Activated naive CD4-positive, alpha-beta T cell treated with anti-CD3 and anti-CD28 coated beads, Interleukin-2, amount 50 U/mL, for 72 hours (primary cell): ENCODE measurements around the gene MARCKS. TPM values are rescaled to one million over a fixed set of nuclear protein-coding genes. Genes with fewer than 3 reads are reported as not detected.

ENCODE experiments used
- ATAC-seq, 2 donors: fragments of 150-1000 bp; cut with Tn5 transposase; 2 replicates each; pipeline ENCODE4 v1.10.0; 2021; ENCODE audit warnings: mild to moderate bottlenecking in 2 of 2, moderate library complexity in 2 of 2
- DNase-seq, 2 donors: peaks; one replicate each; pipeline ENCODE4 v3.0.0; 2021 to 2022; ENCODE audit warnings: low spot score in 2 of 2
- H3K27ac Mint-ChIP-seq, 2 donors: one replicate each; pipeline ENCODE4 v1.8.0; 2022; ENCODE audit warnings: mild to moderate bottlenecking in 2 of 2, mixed read lengths in 2 of 2
- H3K36me3 Mint-ChIP-seq, 2 donors: one replicate each; pipeline ENCODE4 v1.8.0; 2022; ENCODE audit warnings: mixed read lengths in 2 of 2
- H3K9me3 Mint-ChIP-seq, 2 donors: one replicate each; pipeline ENCODE4 v1.8.0; 2022; ENCODE audit warnings: mixed read lengths in 2 of 2
- total RNA-seq, 2 donors: library from RNA; stranded (reverse); gene quantifications; one replicate each; pipeline ENCODE4 v1.2.3, GENCODE V29; 2022

MARCKS gene
- total RNA-seq, 2 donors from 2014 or later, result 0.05 to 0.21 TPM

DNA sequence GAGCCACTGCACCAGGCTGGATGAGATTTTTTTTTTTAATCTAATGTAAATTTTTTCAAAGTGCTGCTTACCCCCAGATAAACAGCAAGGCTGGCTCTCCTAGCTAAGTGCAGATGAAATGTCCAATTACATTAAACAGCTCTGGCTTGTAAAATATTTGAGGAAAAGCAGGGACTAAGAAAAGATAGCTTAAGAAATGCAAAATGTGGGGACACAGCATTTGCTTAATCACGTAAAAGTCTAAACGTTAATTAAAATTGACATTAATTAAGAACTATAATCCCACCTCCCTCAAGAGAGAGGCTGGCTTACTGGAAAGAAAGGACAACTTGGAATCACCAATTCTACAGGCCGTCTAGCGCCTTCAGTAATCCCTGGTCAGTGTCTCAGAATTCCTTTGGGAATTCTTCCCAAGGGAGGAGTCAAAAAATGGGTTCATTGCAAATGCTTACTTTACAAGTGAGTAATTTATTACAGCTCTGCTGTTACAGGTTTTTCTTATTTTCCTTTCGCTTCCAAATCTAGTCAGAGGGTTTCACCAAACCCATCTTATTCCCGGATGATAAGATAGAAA lies 13.6 kb upstream of the MARCKS start:
- no peak for ATAC-seq

DNA sequence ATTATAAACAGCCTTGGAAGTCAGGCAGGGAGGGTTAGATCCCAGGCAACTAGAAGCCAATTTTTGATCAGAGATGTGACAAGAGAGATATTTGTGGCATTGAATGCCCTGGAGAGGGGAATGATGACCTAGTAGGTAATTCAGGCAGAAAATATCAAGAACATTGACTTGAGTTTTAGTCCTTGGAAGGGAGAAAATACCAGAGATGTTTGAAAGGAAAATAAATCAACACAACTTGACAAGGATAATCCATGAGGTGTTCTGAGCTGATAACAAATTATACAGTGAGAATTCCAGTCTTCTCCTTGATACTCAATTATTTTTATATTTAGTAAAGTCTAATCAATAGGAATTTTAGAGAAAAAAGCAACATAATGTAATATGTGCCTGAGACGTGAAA lies 10.6 kb upstream of the MARCKS start:
- DNase-seq, result no peak
- Mint-ChIP-seq H3K27ac (no peak overlapping the region), H3K9me3 (no peaks in the 10 kb centered on the region), H3K36me3 (no peaks in the 10 kb centered on the region)
- ATAC-seq, result no peak

More for the DNA sequence above, 13.6 kb upstream of the MARCKS start:
- no peaks in the 10 kb centered on the region for H3K9me3 Mint-ChIP-seq
- H3K36me3 Mint-ChIP-seq, result no peaks in the 10 kb centered on the region
- H3K27ac Mint-ChIP-seq, result no peak overlapping the region
- no peak for DNase-seq

DNA sequence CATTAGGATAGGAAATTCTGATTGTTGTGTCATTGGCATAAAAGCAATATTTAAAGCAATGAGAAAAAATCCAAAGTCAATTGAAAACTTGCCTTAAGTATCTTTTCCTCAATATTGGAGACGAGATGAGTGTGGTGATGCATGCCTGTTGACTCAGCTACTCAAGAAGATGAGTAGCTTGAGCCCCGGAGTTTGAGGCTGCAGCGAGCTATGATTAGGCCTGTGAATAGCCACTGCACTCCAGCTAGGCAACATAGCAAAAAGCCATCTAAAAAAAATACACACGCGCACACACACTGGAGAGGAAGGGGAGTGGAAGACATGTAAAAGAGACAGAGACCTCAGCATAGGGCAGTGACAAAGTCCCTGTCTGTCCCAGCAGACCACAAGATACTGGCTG lies 9.7 kb upstream of the MARCKS start:
- DNase-seq, result no peak
- H3K9me3 Mint-ChIP-seq, result no peaks in the 10 kb centered on the region

DNA sequence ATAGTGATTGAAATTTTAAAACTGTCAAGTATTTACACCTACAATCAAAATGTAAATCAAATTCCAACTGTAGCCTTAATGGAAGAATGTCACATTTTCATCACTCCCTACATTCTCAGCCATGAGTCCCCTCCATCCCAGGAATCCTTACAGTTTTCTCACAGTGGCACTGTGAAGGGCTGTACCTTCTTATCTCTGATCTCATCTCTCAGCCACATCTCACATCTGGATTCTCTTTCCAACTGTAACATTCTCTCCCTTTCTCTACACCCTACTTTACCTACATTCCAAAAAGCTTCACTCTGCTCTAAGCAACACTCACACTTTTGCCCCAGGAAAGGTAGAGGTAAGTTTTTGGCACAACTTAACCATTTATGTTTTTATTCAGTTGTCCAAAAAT lies 8.9 kb upstream of the MARCKS start:
- Mint-ChIP-seq H3K27ac (no peak overlapping the region), H3K9me3 (no peaks in the 10 kb centered on the region), H3K36me3 (peaks cover 0 to 11% of the 10 kb centered on the region in 2 donors)
- ATAC-seq (no peak), DNase-seq (no peak)

More for the DNA sequence above, 9.7 kb upstream of the MARCKS start:
- Mint-ChIP-seq H3K27ac (no peak overlapping the region), H3K36me3 (peaks cover 0 to 3% of the 10 kb centered on the region in 2 donors)
- no peak for ATAC-seq

DNA sequence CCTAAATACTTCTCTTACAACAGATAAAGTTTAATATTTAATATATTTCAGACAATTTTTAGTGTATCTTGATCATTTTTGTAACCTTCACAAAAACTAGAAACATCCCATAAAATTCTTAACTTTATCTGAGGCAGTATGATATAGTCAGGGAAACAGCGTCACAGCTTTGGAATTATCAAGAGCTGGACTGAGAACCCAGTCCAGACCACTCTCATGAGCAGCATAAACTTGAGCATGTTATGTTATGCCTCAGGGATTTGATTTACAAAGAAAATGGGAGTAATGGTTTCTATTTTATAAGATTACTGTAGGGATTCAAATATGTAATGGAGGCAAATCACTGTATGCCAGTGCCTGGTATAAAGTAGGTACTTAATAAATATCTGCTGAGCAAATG lies 8.3 kb upstream of the MARCKS start:
- Mint-ChIP-seq H3K27ac (no peak overlapping the region), H3K36me3 (peaks cover 0 to 14% of the 10 kb centered on the region in 2 donors), H3K9me3 (no peaks in the 10 kb centered on the region)
- DNase-seq, result no peak
- no peak for ATAC-seq

DNA sequence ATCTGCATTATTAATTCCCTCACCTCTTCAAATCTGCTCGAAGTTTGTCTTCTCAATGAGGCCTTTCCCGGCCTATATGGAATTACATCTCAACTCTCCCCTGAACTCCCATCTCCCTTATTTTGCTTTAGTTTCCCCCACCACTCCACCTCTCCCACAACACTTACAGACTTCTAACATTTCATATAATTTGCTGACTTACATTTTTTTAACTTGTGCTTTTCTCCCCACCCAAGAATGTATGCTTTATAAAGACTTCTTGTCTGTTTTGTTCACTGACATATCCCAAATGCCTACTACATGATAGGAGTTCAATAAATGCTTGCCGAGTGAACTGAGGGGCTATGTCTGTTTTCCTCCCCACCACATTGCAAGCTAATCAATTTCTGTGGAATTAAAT lies 3.9 kb upstream of the MARCKS start:
- Mint-ChIP-seq H3K36me3 (peaks cover 0 to 22% of the 10 kb centered on the region in 2 donors), H3K27ac (no peak overlapping the region), H3K9me3 (no peaks in the 10 kb centered on the region)
- no peak for ATAC-seq
- no peak for DNase-seq

DNA sequence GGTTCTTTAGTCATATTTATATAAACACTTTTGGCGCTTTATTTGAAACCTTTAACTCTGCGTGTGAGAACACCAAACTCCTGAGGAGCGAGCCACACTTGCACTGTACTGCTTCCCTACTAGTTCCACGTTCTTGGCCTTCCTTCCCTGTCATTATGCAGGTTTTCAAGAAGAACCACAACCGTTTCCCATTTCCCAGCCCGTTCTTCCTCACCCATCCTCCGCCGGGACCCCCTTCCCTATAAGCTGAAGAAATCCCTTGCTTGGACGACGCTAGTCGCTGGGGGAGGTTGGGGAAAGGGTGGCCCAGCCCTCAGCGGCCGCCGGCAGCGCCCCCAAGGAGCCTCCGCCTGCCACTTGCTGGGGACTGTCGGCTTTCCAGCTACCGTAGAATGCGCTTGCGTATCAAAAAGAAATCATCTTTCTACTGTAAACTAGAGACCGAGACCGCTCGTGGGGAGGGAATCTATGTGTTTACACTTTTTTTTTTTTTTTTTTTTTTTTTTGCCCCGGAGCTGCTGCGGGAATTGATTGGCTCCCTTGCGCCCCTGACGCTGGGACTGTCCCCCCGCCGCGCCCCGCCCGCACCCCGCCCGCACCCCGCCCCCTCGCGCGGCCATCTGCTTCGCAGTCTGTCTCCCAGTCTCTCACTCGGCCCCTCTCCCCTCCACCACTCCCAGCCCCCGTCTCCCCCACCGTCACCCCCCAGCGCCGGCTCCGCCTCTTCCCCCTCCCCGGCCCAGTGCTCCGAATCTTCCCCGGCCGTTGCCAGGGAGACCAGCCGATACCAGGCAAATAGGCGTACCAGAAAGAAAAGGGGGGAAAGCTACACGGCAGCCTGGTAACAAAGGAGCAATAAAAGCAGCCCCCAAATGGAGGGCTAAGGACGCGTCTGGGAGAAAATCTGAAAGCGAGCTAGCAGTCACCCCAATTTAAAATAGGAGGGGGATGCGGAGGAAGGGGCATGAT lies 2.3 kb upstream of the MARCKS start:
- no peak overlapping the region for H3K27ac Mint-ChIP-seq
- no peak for ATAC-seq

DNA sequence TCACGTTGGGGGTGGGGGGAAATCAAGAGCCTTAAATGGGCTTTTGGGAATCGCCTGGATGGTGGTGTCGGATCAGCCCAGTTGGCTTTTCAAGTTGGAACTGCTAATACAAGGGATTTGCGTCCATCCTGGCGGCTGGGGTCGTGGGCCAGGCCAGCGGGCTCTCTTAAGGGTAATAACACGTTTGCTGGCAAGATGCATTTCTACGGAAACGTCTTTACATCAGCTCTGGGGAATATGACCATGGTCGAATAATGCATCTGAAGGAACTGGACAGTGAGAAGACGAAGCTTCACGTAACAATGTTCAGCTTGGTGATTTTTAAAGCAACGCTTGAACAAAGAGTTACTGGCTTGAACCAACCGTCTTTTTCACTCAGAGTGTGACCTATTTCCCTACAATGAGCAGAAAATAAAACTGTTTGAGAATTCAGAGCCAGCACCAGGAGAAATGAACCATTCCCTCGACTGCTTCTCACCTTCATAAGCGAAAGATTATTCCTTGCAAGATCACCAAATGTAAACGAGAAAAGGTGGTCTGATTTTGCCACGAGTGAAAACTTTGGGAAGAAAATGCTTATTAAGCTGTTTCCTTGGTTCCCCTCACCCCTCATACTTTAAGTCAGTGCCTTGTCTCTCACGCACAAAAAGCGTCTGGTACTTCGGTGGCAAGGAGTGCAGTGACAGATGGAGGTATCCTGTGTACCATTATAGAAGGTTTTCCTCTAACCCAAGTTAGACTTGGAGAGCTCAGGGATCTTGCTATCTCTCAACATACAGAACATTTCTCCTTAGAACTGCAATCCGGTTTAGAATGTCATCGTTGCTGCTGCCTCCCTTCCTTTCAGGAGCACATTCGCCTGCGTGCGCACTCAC lies 1.4 kb upstream of the MARCKS start:
- Mint-ChIP-seq H3K9me3 (no peaks in the 10 kb centered on the region), H3K27ac (no peak overlapping the region), H3K36me3 (peaks cover 4 to 29% of the 10 kb centered on the region in 2 donors)
- no peak for ATAC-seq
- peak in 1 of 2 donors; percentile 4 for DNase-seq

More for the DNA sequence above, 2.3 kb upstream of the MARCKS start:
- H3K9me3 Mint-ChIP-seq, result no peaks in the 10 kb centered on the region
- peaks cover 0 to 25% of the 10 kb centered on the region in 2 donors for H3K36me3 Mint-ChIP-seq
- peak in 1 of 2 donors; percentile 7 for DNase-seq

DNA sequence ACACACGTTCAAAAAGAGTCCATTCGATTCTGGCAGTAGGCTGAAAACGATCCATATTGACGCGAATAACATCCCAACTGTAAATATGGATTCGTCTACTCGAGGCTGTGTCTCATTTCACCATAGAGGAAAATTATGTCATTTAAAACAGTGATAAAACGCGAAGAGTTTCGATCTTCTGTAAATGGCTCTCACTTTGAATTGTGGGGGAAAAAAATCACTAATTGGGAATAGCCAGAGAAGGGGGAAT lies 845 bp upstream of the MARCKS start:
- H3K9me3 Mint-ChIP-seq, result no peaks in the 10 kb centered on the region
- peaks cover 6 to 31% of the 10 kb centered on the region in 2 donors for H3K36me3 Mint-ChIP-seq
- H3K27ac Mint-ChIP-seq, result no peak overlapping the region
- no peak for DNase-seq
- ATAC-seq, result no peak

DNA sequence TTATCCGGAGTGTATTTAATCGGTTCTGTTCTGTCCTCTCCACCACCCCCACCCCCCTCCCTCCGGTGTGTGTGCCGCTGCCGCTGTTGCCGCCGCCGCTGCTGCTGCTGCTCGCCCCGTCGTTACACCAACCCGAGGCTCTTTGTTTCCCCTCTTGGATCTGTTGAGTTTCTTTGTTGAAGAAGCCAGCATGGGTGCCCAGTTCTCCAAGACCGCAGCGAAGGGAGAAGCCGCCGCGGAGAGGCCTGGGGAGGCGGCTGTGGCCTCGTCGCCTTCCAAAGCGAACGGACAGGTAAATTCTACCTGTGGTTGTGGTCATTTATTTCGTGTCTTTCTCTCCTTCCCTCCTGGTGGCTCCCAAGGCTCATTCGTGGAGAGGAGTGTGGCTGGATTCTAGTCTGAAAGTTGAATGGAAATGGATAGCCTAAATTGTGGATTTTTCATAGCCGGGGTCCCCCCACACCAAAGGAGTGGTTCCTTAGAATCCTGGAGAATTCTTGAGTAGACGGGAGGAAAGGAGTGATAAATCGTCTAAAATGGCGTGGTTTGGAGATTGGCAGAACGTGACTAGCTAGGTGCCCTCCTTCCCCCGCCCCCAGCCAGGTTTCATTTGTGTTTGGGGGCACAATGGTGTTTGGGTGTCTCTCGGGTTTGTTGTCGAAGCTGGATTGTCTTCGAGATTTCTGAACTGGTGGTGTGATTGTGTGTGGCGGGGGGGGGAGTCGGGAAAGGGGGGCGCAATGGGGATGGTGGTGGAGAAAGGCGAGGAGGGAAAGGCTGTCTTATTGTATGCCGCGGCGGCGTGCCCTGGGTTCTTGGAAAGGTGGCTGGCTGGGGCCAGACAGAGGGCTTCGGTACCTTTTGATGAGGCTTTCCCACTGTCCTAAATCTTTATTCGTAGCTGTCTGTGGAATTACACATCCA lies 673 bp downstream of the MARCKS start:
- DNase-seq (peak in 1 of 2 donors; percentile 13), ATAC-seq (no peak)
- H3K9me3 Mint-ChIP-seq, result no peaks in the 10 kb centered on the region
- peaks cover 6 to 24% of the 10 kb centered on the region in 2 donors for H3K36me3 Mint-ChIP-seq
- H3K27ac Mint-ChIP-seq, result no peak overlapping the region

DNA sequence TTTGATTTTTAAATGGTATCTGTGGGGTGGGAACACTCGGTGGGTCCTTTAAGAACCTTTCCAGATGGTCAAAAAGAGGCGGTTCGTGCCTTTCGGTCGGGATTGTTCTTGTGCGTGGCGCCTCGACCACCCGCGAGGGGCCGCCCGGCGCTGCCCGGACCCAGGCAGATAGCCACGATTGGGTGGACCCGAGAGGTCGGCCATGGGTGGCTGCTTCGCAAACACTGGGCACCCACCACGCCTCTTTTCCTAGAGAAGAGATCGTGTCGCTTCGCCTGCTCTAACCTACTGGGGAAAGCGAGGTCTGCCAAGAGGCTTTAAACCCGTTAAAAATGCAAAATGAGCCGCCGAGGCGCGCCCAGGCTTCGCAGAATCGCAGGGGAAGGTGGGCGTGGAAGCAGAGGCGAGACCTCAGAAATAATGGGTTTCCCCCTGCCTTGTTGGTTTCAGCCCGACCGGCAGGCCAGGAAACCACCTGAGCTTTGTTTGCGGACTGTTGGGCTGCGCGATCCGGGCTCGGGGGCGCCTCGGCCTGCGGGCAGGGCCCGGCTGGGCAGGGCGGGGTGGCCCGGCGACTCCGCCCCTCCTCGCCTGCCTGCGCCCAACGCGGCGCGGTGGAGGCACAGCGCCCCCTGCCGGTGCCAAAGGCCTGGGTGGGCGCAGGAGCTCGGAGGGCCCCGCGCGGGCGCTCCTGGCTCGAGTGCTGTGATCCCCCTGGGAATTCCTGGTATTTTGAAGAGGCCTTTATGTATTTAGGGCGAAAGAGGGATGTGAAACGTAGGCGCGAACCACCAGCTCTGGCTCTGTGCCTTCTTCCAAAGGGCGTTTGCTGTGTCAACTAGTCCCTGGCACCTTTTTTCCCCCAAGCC lies 1.6 kb downstream of the MARCKS start:
- H3K27ac Mint-ChIP-seq, result no peak overlapping the region
- ATAC-seq (peak; percentile 96 to 99), DNase-seq (peak; percentile 83 to 93)
- H3K9me3 Mint-ChIP-seq, result no peaks in the 10 kb centered on the region
- H3K36me3 Mint-ChIP-seq, result peaks cover 6 to 17% of the 10 kb centered on the region in 2 donors

DNA sequence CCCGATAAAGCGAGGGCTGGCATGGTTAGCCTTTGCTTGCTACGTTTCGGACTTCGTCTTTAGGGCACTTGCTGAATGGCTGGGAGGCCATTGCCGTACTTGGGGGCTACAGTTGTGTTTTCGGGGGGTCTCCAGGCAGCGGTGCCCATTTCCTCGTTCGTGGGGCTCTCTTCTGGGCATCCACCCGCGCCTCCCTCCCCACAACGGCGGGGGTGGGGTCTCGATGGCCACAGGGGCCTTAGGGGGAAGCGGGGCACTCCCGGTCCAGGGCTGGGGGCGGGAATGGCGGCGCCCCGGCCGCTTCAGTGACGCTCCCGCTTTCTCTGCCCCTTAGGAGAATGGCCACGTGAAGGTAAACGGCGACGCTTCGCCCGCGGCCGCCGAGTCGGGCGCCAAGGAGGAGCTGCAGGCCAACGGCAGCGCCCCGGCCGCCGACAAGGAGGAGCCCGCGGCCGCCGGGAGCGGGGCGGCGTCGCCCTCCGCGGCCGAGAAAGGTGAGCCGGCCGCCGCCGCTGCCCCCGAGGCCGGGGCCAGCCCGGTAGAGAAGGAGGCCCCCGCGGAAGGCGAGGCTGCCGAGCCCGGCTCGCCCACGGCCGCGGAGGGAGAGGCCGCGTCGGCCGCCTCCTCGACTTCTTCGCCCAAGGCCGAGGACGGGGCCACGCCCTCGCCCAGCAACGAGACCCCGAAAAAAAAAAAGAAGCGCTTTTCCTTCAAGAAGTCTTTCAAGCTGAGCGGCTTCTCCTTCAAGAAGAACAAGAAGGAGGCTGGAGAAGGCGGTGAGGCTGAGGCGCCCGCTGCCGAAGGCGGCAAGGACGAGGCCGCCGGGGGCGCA lies 2.4 kb downstream of the MARCKS start:
- DNase-seq (no peak), ATAC-seq (no peak)
- no peaks in the 10 kb centered on the region for H3K9me3 Mint-ChIP-seq
- peaks cover 6 to 17% of the 10 kb centered on the region in 2 donors for H3K36me3 Mint-ChIP-seq
- H3K27ac Mint-ChIP-seq, result no peak overlapping the region

DNA sequence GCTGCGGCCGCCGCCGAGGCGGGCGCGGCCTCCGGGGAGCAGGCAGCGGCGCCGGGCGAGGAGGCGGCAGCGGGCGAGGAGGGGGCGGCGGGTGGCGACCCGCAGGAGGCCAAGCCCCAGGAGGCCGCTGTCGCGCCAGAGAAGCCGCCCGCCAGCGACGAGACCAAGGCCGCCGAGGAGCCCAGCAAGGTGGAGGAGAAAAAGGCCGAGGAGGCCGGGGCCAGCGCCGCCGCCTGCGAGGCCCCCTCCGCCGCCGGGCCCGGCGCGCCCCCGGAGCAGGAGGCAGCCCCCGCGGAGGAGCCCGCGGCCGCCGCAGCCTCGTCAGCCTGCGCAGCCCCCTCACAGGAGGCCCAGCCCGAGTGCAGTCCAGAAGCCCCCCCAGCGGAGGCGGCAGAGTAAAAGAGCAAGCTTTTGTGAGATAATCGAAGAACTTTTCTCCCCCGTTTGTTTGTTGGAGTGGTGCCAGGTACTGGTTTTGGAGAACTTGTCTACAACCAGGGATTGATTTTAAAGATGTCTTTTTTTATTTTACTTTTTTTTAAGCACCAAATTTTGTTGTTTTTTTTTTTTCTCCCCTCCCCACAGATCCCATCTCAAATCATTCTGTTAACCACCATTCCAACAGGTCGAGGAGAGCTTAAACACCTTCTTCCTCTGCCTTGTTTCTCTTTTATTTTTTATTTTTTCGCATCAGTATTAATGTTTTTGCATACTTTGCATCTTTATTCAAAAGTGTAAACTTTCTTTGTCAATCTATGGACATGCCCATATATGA lies 3.2 kb downstream of the MARCKS start:
- no peak for ATAC-seq
- DNase-seq, result no peak
- Mint-ChIP-seq H3K36me3 (peaks cover 6 to 17% of the 10 kb centered on the region in 2 donors), H3K27ac (no peak overlapping the region), H3K9me3 (no peaks in the 10 kb centered on the region)

DNA sequence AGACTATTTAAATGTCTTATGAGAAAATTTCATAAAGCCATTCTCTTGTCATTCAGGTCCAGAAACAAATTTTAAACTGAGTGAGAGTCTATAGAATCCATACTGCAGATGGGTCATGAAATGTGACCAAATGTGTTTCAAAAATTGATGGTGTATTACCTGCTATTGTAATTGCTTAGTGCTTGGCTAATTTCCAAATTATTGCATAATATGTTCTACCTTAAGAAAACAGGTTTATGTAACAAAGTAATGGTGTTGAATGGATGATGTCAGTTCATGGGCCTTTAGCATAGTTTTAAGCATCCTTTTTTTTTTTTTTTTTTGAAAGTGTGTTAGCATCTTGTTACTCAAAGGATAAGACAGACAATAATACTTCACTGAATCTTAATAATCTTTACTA lies 5.0 kb downstream of the MARCKS start:
- ATAC-seq, result no peak
- no peaks in the 10 kb centered on the region for H3K9me3 Mint-ChIP-seq
- no peak for DNase-seq
- peaks cover 6 to 17% of the 10 kb centered on the region in 2 donors for H3K36me3 Mint-ChIP-seq
- H3K27ac Mint-ChIP-seq, result no peak overlapping the region
